GM12878 (cell line): ENCODE results near the gene PLA2G4C. TPM values are rescaled to one million over a fixed set of nuclear protein-coding genes. Genes with fewer than 3 reads are reported as not detected.

Source experiments
- ATAC-seq: fragments of 200-7000 bp; cut with Tn5 transposase; 3 replicates; pipeline ENCODE4 v1.9.1; 2020; ENCODE audit warnings: mild to moderate bottlenecking, moderate library complexity
- BruUV-seq: library from RNA; stranded (reverse); fragments of 400-500 nt; replicated peaks from 2 replicates; lab custom pipeline; 2021; lab: Mats Ljungman, UMichigan
- CTCF ChIA-PET: fragments of 300-600 bp; sonication (Branson Sonifier 250); formaldehyde crosslinking; extraction: SDS; loops from one replicate; lab custom pipeline; 2021; ENCODE audit warnings: inconsistent platforms; lab: Yijun Ruan, JAX
- POLR2A ChIA-PET: fragments of 350-600 bp; formaldehyde crosslinking; extraction: SDS; loops from one replicate; lab custom pipeline; 2021; ENCODE audit warnings: inconsistent platforms; lab: Charles Lee
- RAD21 ChIA-PET: fragments of 300-600 bp; sonication (Branson Sonifier 250); formaldehyde crosslinking; loops from one replicate; lab custom pipeline; 2023; ENCODE audit warnings: antibody characterized with exemption; ENCODE audit not compliant: unreplicated experiment; lab: Charles Lee
- SMC1A ChIA-PET: fragments of 300-600 bp; sonication (Branson Sonifier 250); formaldehyde crosslinking; loops from one replicate; lab custom pipeline; 2023; ENCODE audit not compliant: unreplicated experiment, uncharacterized antibody; lab: Charles Lee
- DNase-seq: peaks from one replicate; pipeline ENCODE4 v3.0.0-alpha.2; 2011; ENCODE audit warnings: low read depth, low spot score
- FAIRE-seq: peaks from 3 replicates; lab custom pipeline; 2011; peaks lifted over from hg19 to GRCh38; lab: Jason Lieb, UNC
- H2AFZ ChIP-seq: 2 replicates; pipeline ENCODE4 v1.6.0; 2011; ENCODE audit warnings: low read depth, low read length, control low read depth; ENCODE audit not compliant: control insufficient read depth
- H3K27ac ChIP-seq: 2 replicates; pipeline ENCODE4 v1.5.1; 2011; ENCODE audit warnings: control low read depth; ENCODE audit not compliant: control insufficient read depth, insufficient read depth
- H3K27me3 ChIP-seq, 2 experiments: replicated peaks in 1 of 2; 2 replicates each; pipeline versions ENCODE4 v1.6.0 to v1.6.1; 2011; ENCODE audit warnings: low read length in 1 of 2; ENCODE audit not compliant: control insufficient read depth in 2 of 2, insufficient read depth in 2 of 2
- H3K36me3 ChIP-seq, 2 experiments: 2 replicates each; pipeline ENCODE4 v1.5.1; 2011; ENCODE audit warnings: low read length in 1 of 2; ENCODE audit not compliant: control insufficient read depth in 2 of 2, insufficient read depth in 2 of 2
- H3K4me1 ChIP-seq: 2 replicates; pipeline ENCODE4 v1.6.1; 2011; ENCODE audit warnings: mild to moderate bottlenecking, low read length, moderate library complexity, mixed read lengths; ENCODE audit not compliant: control insufficient read depth, insufficient read depth
- H3K4me2 ChIP-seq: 2 replicates; pipeline ENCODE4 v1.6.0; 2011; ENCODE audit warnings: control low read depth; ENCODE audit not compliant: control insufficient read depth, insufficient read depth
- H3K4me3 ChIP-seq: fragments of 200-600 bp; sonication (generic); 2 replicates; pipeline ENCODE4 v1.5.1; 2016
- H3K79me2 ChIP-seq: 2 replicates; pipeline ENCODE4 v1.6.0; 2011; ENCODE audit warnings: low read length; ENCODE audit not compliant: control insufficient read depth, insufficient read depth
- H3K9ac ChIP-seq: 2 replicates; pipeline ENCODE4 v1.8.0; 2011; ENCODE audit warnings: low read length, control low read depth, mixed read lengths; ENCODE audit not compliant: control insufficient read depth, insufficient read depth
- H3K9me3 ChIP-seq: replicated peaks from 3 replicates; pipeline ENCODE4 v1.5.1; 2011; ENCODE audit warnings: mild to moderate bottlenecking, low read length; ENCODE audit not compliant: control insufficient read depth, insufficient read depth
- H4K20me1 ChIP-seq: 2 replicates; pipeline ENCODE4 v1.6.0; 2011; ENCODE audit not compliant: control insufficient read depth, insufficient read depth
- ASH2L ChIP-seq: fragments of 300-600, 200-600 bp; sonication (generic); IDR thresholded peaks from 2 replicates; pipeline ENCODE4 v1.6.1; 2017; ENCODE audit warnings: low read depth, mild to moderate bottlenecking, borderline replicate concordance
- BRCA1 ChIP-seq: IDR thresholded peaks from 2 replicates; pipeline ENCODE4 v1.6.1; 2011; ENCODE audit warnings: low read depth, low read length, improper control_type of control experiment
- CHD2 ChIP-seq: IDR thresholded peaks from 2 replicates; pipeline ENCODE4 v1.6.1; 2011; ENCODE audit warnings: low read depth, low read length, improper control_type of control experiment, borderline replicate concordance
- CTCF ChIP-seq, 3 experiments: IDR thresholded peaks in 2 of 3; conservative IDR thresholded peaks in 1 of 3; 2 replicates each; pipeline ENCODE4 v1.5.1; 2011; ENCODE audit warnings: low read depth in 3 of 3, low read length in 3 of 3, mild to moderate bottlenecking in 3 of 3, control low read depth in 2 of 3, moderate library complexity in 2 of 3, inconsistent platforms in 1 of 3, mixed read lengths in 1 of 3; ENCODE audit not compliant: control insufficient read depth in 2 of 3, insufficient read depth in 1 of 3; ENCODE audit errors: extremely low read depth in 1 of 3
- ELK1 ChIP-seq: IDR thresholded peaks from 2 replicates; pipeline ENCODE4 v1.6.1; 2012; ENCODE audit warnings: low read depth, low read length, improper control_type of control experiment
- IRF3 ChIP-seq: fragments of 450-650 bp; IDR thresholded peaks from 2 replicates; pipeline ENCODE4 v1.6.1; 2014; ENCODE audit warnings: mild to moderate bottlenecking
- MTA3 ChIP-seq: IDR thresholded peaks from 2 replicates; pipeline ENCODE4 v1.6.1; 2012; ENCODE audit warnings: low read length, inconsistent platforms, borderline replicate concordance
- PAX5 ChIP-seq: IDR thresholded peaks from 2 replicates; pipeline ENCODE4 v1.6.1; 2011; ENCODE audit warnings: low read depth, low read length, borderline replicate concordance
- RBBP5 ChIP-seq: fragments of 200-600 bp; sonication (generic); conservative IDR thresholded peaks from 2 replicates; pipeline ENCODE4 v1.6.1; 2016
- SKIL ChIP-seq: fragments of 450-650 bp; IDR thresholded peaks from 2 replicates; pipeline ENCODE4 v1.6.1; 2017; ENCODE audit warnings: mild to moderate bottlenecking, low read depth, inconsistent platforms; ENCODE audit not compliant: poor library complexity, severe bottlenecking
- SP1 ChIP-seq: IDR thresholded peaks from one replicate; pipeline ENCODE4 v1.6.1; 2011; ENCODE audit warnings: low read depth, low read length
- TAF1 ChIP-seq: IDR thresholded peaks from 2 replicates; pipeline ENCODE4 v1.6.1; 2011; ENCODE audit warnings: mild to moderate bottlenecking, low read depth, low read length, borderline replicate concordance
- TARDBP ChIP-seq: IDR thresholded peaks from 2 replicates; pipeline ENCODE4 v1.6.1; 2016; ENCODE audit warnings: borderline replicate concordance
- ZBED1 ChIP-seq: IDR thresholded peaks from 2 replicates; pipeline ENCODE4 v1.6.1; 2016; ENCODE audit warnings: borderline replicate concordance
- WGBS: methylation state at CpG from one replicate; pipeline ENCODE4 v1.1.6; 2016; ENCODE audit warnings: low lambda C conversion rate; ENCODE audit not compliant: insufficient replicate concordance, insufficient coverage; ENCODE audit errors: missing lambda C conversion rate; 5-methylcytosine and 5-hydroxymethylcytosine counted together
- in situ Hi-C: fragments of 300-500 bp; cut with MboI; formaldehyde crosslinking; loops from 9 replicates; pipeline ENCODE4 v1.14.3; 2018; ENCODE audit warnings: mixed read lengths
- intact Hi-C: fragments of 100-400 bp; cut with micrococcal nuclease; formaldehyde crosslinking; loops from one replicate; pipeline ENCODE4 v1.14.2; 2022; ENCODE audit not compliant: unreplicated experiment
- polyA plus RNA-seq, 11 experiments: library from polyadenylated mRNA; depleted of rRNA in 4 of 11; unstranded in 6 of 11; stranded (reverse) in 5 of 11; fragments of >200 nt; fragmentation: Nextera tagmentation in 4 of 11; fragmentation: Illumina TruSeq in 1 of 11; extraction: Ambion mirVana in 4 of 11; extraction: Trizol in 1 of 11; gene quantifications; 1 replicate in 1 of 11; 2 replicates in 10 of 11; pipeline versions ENCODE4 v1.2.1 to v1.2.3, GENCODE V29; 2011 to 2016; ENCODE audit warnings: inconsistent platforms in 2 of 11, missing spikeins in 2 of 11, low read depth in 1 of 11
- total RNA-seq, 4 experiments: library from RNA; depleted of rRNA in 3 of 4; stranded (reverse); fragments of >200 nt in 3 of 4; fragmentation: Illumina TruSeq in 1 of 4; extraction: Trizol in 1 of 4; gene quantifications; 2 replicates each; pipeline versions ENCODE4 v1.2.1 to v1.2.3, GENCODE V29; 2013 to 2021

The PLA2G4C gene
- total and polyA plus RNA-seq, 10 of the 15 experiments (the other 5 are each of a cell fraction or from before 2014, with no cell fraction given): 0.53 to 3.6 (median 1.1) TPM

- intact Hi-C loops (no loop called here), in situ Hi-C loops (no loop called here)
- CTCF ChIA-PET: no interaction called here
- Histone ChIP-seq H3K27me3 (no peaks in the 10 kb centered on the region), H3K4me3 (no peak overlapping the region), H3K9me3 (no peaks in the 10 kb centered on the region), H4K20me1 (no peaks in the 10 kb centered on the region), H2AFZ (no peak overlapping the region), H3K4me1 (no peaks in the 10 kb centered on the region), H3K4me2 (no peak overlapping the region), H3K27ac (no peak overlapping the region), H3K9ac (no peak overlapping the region), H3K36me3 (no peaks in the 10 kb centered on the region), H3K79me2 (no peaks in the 10 kb centered on the region)
- no peak for TF ChIP-seq TARDBP
- no peak for TF ChIP-seq BRCA1
- no peak for TF ChIP-seq ASH2L
- no peak for TF ChIP-seq MTA3
- TF ChIP-seq CTCF (IDR thresholded peaks at IDR 0.05 in 2 of 3, conservative IDR thresholded peaks at IDR 0.05 in 1 of 3; ENCODE audit: control insufficient read depth in 2 of 3, extremely low read depth in 1 of 3, insufficient read depth in 1 of 3, low read depth in 3 of 3, low read length in 3 of 3): no peak
- no peak for TF ChIP-seq RBBP5
- no peak for TF ChIP-seq SKIL
- no peak for TF ChIP-seq TAF1
- TF ChIP-seq SP1: no peak
- TF ChIP-seq CHD2: no peak
- TF ChIP-seq IRF3: no peak
- no peak for TF ChIP-seq ELK1
- TF ChIP-seq ZBED1: no peak
- TF ChIP-seq PAX5: no peak
- SMC1A ChIA-PET: no interaction called here
- no peak for DNase-seq
- POLR2A ChIA-PET: no interaction called here
- no TSS peak for BruUV-seq
- RAD21 ChIA-PET: no interaction called here
- WGBS: 45% methylated on average over 10 of the region's 10 CpGs
- FAIRE-seq: no peak
- no peak for ATAC-seq
These were observed 80.5 kb downstream of the PLA2G4C start for GRCh38 chr19:48030073-48030472.
